HG03108 (cell line): ENCODE measurements around the gene ASPA.
"Not testable (repeated sequence)": the region's sequence is repeated elsewhere in the genome, so short reads cannot be mapped to it uniquely, and the experiment has no call there.

Experiments used
- ATAC-seq: cut with Tn5 transposase; IDR thresholded peaks from one replicate; pipeline ENCODE4 v1.9.1; 2021; ENCODE audit warnings: moderate library complexity; ENCODE audit not compliant: unreplicated experiment

Gene ASPA

GRCh38 chr17:3507071-3507470, 31.3 kb downstream of the ASPA start:
- no peak for ATAC-seq

GRCh38 chr17:3507869-3508268, 32.1 kb downstream of the ASPA start:
- ATAC-seq: no peak

- ATAC-seq: no peak
Measured at GRCh38 chr17:3510090-3510489, 34.3 kb downstream of the ASPA start.

GRCh38 chr17:3511852-3512504, 36.2 kb downstream of the ASPA start:
- ATAC-seq: no peak

- no peak for ATAC-seq
Measured at GRCh38 chr17:3512505-3513171, 36.8 kb downstream of the ASPA start.

- ATAC-seq: no peak
Measured at GRCh38 chr17:3513305-3514035, 37.7 kb downstream of the ASPA start.

GRCh38 chr17:3514167-3514566, 38.4 kb downstream of the ASPA start:
- not testable (repeated sequence) for ATAC-seq

- no peak for ATAC-seq
Measured at GRCh38 chr17:3514873-3515272, 39.1 kb downstream of the ASPA start.

GRCh38 chr17:3519472-3519871, 43.7 kb downstream of the ASPA start:
- ATAC-seq: not testable (repeated sequence)

- ATAC-seq: no peak
Measured at GRCh38 chr17:3524024-3524423, 48.2 kb downstream of the ASPA start.

GRCh38 chr17:3526491-3526890, 50.7 kb downstream of the ASPA start:
- ATAC-seq: no peak

- no peak for ATAC-seq
Measured at GRCh38 chr17:3526971-3527370, 51.2 kb downstream of the ASPA start.

- ATAC-seq: no peak
Measured at GRCh38 chr17:3527468-3527867, 51.7 kb downstream of the ASPA start.

- no peak for ATAC-seq
Measured at GRCh38 chr17:3527896-3528295, 52.1 kb downstream of the ASPA start.

GRCh38 chr17:3528403-3528851, 52.6 kb downstream of the ASPA start:
- no peak for ATAC-seq

- no peak for ATAC-seq
Measured at GRCh38 chr17:3528880-3529511, 53.2 kb downstream of the ASPA start.

- ATAC-seq: no peak
Measured at GRCh38 chr17:3529817-3530741, 54.3 kb downstream of the ASPA start.

- ATAC-seq: no peak
Measured at GRCh38 chr17:3531266-3532101, 55.7 kb downstream of the ASPA start.

GRCh38 chr17:3532106-3532858, 56.5 kb downstream of the ASPA start:
- ATAC-seq: no peak
